HepG2 (cell line): ENCODE data around the gene RAB28. TPM values are rescaled to one million over a fixed set of nuclear protein-coding genes. Genes with fewer than 3 reads are reported as not detected.

Source experiments
- ATAC-seq: fragments of 200-7000 bp; cut with Tn5 transposase; 3 replicates; pipeline ENCODE4 v1.9.1; 2020; ENCODE audit warnings: mild to moderate bottlenecking, moderate library complexity
- BruUV-seq: library from RNA; stranded (reverse); fragments of 400-500 nt; replicated peaks from 2 replicates; lab custom pipeline; 2021; lab: Mats Ljungman, UMichigan
- CTCF ChIA-PET: fragments of 300-600 bp; formaldehyde crosslinking; extraction: SDS; loops from one replicate; lab custom pipeline; 2021; ENCODE audit warnings: low total read pairs, inconsistent platforms, low intra/inter-chr PET ratio; lab: Yijun Ruan, JAX
- POLR2A ChIA-PET: fragments of 350-600 bp; sonication (Branson Sonifier 250); formaldehyde crosslinking; loops from one replicate; lab custom pipeline; 2020; ENCODE audit warnings: antibody characterized with exemption, inconsistent platforms; lab: Yijun Ruan, JAX
- DNase-seq: peaks from one replicate; pipeline ENCODE4 v3.0.0-alpha.2; 2015; ENCODE audit warnings: low spot score
- FAIRE-seq: peaks from 3 replicates; lab custom pipeline; 2011; peaks lifted over from hg19 to GRCh38; lab: Jason Lieb, UNC
- H2AFZ ChIP-seq: one replicate; pipeline ENCODE4 v1.6.1; 2011; ENCODE audit warnings: low read length, inconsistent platforms
- H3K27ac ChIP-seq: fragments of 300-600 bp; 3 replicates; pipeline ENCODE4 v1.8.0; 2011; ENCODE audit warnings: mixed run types, mild to moderate bottlenecking, mixed read lengths, low read length, inconsistent platforms; ENCODE audit not compliant: insufficient read depth; ENCODE audit errors: extremely low read length
- H3K27me3 ChIP-seq, 2 experiments: fragments of 200-600 bp in 1 of 2; 2 replicates in 1 of 2; 3 replicates in 1 of 2; pipeline versions ENCODE4 v1.6.0 to v1.8.0; 2011; ENCODE audit warnings: low read length in 2 of 2, mild to moderate bottlenecking in 2 of 2, moderate library complexity in 2 of 2, inconsistent platforms in 1 of 2; ENCODE audit not compliant: insufficient read depth in 2 of 2, control insufficient read depth in 1 of 2
- H3K36me3 ChIP-seq, 2 experiments: fragments of 200-600 bp in 1 of 2; replicated peaks in 1 of 2; 2 replicates in 1 of 2; 3 replicates in 1 of 2; pipeline versions ENCODE4 v1.5.1 to v1.8.0; 2011; ENCODE audit warnings: low read length in 2 of 2, inconsistent platforms in 1 of 2; ENCODE audit not compliant: insufficient read depth in 2 of 2, control insufficient read depth in 1 of 2
- H3K4me1 ChIP-seq: 2 replicates; pipeline ENCODE4 v1.5.1; 2012; ENCODE audit warnings: low read length, inconsistent platforms; ENCODE audit not compliant: insufficient read depth
- H3K4me2 ChIP-seq: 2 replicates; pipeline ENCODE4 v1.6.0; 2011; ENCODE audit warnings: low read depth, low read length, inconsistent platforms
- H3K4me3 ChIP-seq, 3 experiments: fragments of 200-600 bp in 1 of 3; sonication (generic), shearing (Covaris generic) in 1 of 3; replicated peaks in 1 of 3; 2 replicates each; pipeline ENCODE4 v1.5.1; 2011 to 2016; ENCODE audit warnings: low read length in 3 of 3, inconsistent platforms in 2 of 3, low read depth in 2 of 3, mild to moderate bottlenecking in 2 of 3, control low read depth in 1 of 3, mixed read lengths in 1 of 3; ENCODE audit not compliant: insufficient read depth in 1 of 3
- H3K79me2 ChIP-seq: one replicate; pipeline ENCODE4 v1.6.1; 2011; ENCODE audit warnings: low read length, inconsistent platforms; ENCODE audit not compliant: insufficient read depth
- H3K9ac ChIP-seq: 2 replicates; pipeline ENCODE4 v1.6.0; 2011; ENCODE audit warnings: mild to moderate bottlenecking, low read depth, low read length, inconsistent platforms; ENCODE audit not compliant: insufficient read depth
- H3K9me3 ChIP-seq: 2 replicates; pipeline ENCODE4 v1.5.1; 2012; ENCODE audit warnings: mild to moderate bottlenecking, low read length
- H4K20me1 ChIP-seq: 2 replicates; pipeline ENCODE4 v1.6.0; 2011; ENCODE audit warnings: inconsistent platforms, mild to moderate bottlenecking, low read length, moderate library complexity; ENCODE audit not compliant: insufficient read depth
- CC2D1A ChIP-seq: sonication (generic); formaldehyde crosslinking; IDR thresholded peaks from 2 replicates; pipeline ENCODE4 v1.8.1; 2023; ENCODE audit warnings: mild to moderate bottlenecking, missing genetic modification reagents
- CEBPB ChIP-seq: IDR thresholded peaks from 2 replicates; pipeline ENCODE4 v1.6.1; 2011; ENCODE audit warnings: low read depth, low read length, improper control_type of control experiment, borderline replicate concordance
- CEBPG ChIP-seq: IDR thresholded peaks from 2 replicates; pipeline ENCODE4 v1.6.1; 2016
- EEA1 ChIP-seq: sonication (generic); formaldehyde crosslinking; IDR thresholded peaks from 2 replicates; pipeline ENCODE4 v1.5.1; 2020; ENCODE audit warnings: mild to moderate bottlenecking, missing genetic modification reagents, borderline replicate concordance
- FOXJ3 ChIP-seq: sonication (generic); formaldehyde crosslinking; IDR thresholded peaks from 2 replicates; pipeline ENCODE4 v1.4.0; 2020; ENCODE audit warnings: missing genetic modification reagents, mild to moderate bottlenecking, borderline replicate concordance
- HMG20B ChIP-seq: conservative IDR thresholded peaks from 2 replicates; pipeline ENCODE4 v1.6.1; 2016; ENCODE audit warnings: missing genetic modification reagents, missing compliant biosample characterization
- MEIS2 ChIP-seq: sonication (generic); formaldehyde crosslinking; IDR thresholded peaks from 2 replicates; pipeline ENCODE4 v1.9.0; 2021; ENCODE audit warnings: mild to moderate bottlenecking, missing genetic modification reagents
- NPAS2 ChIP-seq: sonication (generic); formaldehyde crosslinking; IDR thresholded peaks from 2 replicates; pipeline ENCODE4 v1.8.0; 2022; ENCODE audit warnings: mild to moderate bottlenecking, missing genetic modification reagents, borderline replicate concordance
- RFXAP ChIP-seq: sonication (generic); formaldehyde crosslinking; IDR thresholded peaks from 2 replicates; pipeline ENCODE4 v1.4.0; 2020; ENCODE audit warnings: missing genetic modification reagents, borderline replicate concordance
- SP4 ChIP-seq: sonication (generic); formaldehyde crosslinking; IDR thresholded peaks from 2 replicates; pipeline ENCODE4 v1.8.1; 2023; ENCODE audit warnings: mild to moderate bottlenecking, missing genetic modification reagents
- SRSF1 ChIP-seq: fragments of 200-400 bp; formaldehyde crosslinking; optimal IDR thresholded peaks from 2 replicates; pipeline ENCODE3; 2017; ENCODE audit warnings: mild to moderate bottlenecking, low read depth, low read length, moderate library complexity
- ZNF598 ChIP-seq: sonication (generic); formaldehyde crosslinking; IDR thresholded peaks from 2 replicates; pipeline ENCODE4 v1.5.1; 2020; ENCODE audit warnings: mild to moderate bottlenecking, missing genetic modification reagents, borderline replicate concordance
- ZNF782 ChIP-seq: sonication (generic); formaldehyde crosslinking; IDR thresholded peaks from 2 replicates; pipeline ENCODE4 v1.4.0; 2020; ENCODE audit warnings: missing genetic modification reagents, mild to moderate bottlenecking, borderline replicate concordance
- WGBS: methylation state at CpG from one replicate; pipeline ENCODE4 v1.1.6; 2017; ENCODE audit warnings: low lambda C conversion rate; 5-methylcytosine and 5-hydroxymethylcytosine counted together
- in situ Hi-C: cut with HindIII; loops from 2 replicates; pipeline ENCODE4 v1.10.0; 2017; ENCODE audit warnings: low pct_unique_long_range_greater_than_20kb; ENCODE audit not compliant: extremely low pct_ligation_motif_present
- intact Hi-C: fragments of 100-400 bp; cut with micrococcal nuclease; formaldehyde crosslinking; loops from one replicate; pipeline ENCODE4 v1.10.0; 2022; ENCODE audit not compliant: unreplicated experiment
- polyA plus RNA-seq, 8 experiments: library from polyadenylated mRNA; depleted of rRNA in 3 of 8; stranded (reverse) in 7 of 8; unstranded in 1 of 8; fragments of >200 nt; fragmentation: Illumina TruSeq in 4 of 8; extraction: Trizol in 4 of 8; gene quantifications; 2 replicates each; pipeline versions ENCODE4 v1.2.1 to v1.2.3, GENCODE V29; 2011 to 2016; ENCODE audit warnings: low read depth in 4 of 8, missing spikeins in 1 of 8, mixed read lengths in 1 of 8; ENCODE audit not compliant: insufficient read depth in 1 of 8
- total RNA-seq, 5 experiments: library from RNA; depleted of rRNA; stranded (reverse); fragments of >200 nt; fragmentation: Illumina TruSeq; extraction: Trizol; gene quantifications; 2 replicates each; pipeline ENCODE4 v1.2.3, GENCODE V29; 2016; ENCODE audit warnings: low read depth in 1 of 5
- TF ChIP-seq, protein P1 (sequence below): sonication (generic); formaldehyde crosslinking; IDR thresholded peaks from 2 replicates; pipeline ENCODE4 v1.8.0; 2023; ENCODE audit warnings: mild to moderate bottlenecking, missing genetic modification reagents

RAB28 gene
- total and polyA plus RNA-seq, 2 of the 13 experiments (the other 11 are each of a cell fraction or from before 2014, with no cell fraction given) = 11.8 to 18.2 TPM

DNA sequence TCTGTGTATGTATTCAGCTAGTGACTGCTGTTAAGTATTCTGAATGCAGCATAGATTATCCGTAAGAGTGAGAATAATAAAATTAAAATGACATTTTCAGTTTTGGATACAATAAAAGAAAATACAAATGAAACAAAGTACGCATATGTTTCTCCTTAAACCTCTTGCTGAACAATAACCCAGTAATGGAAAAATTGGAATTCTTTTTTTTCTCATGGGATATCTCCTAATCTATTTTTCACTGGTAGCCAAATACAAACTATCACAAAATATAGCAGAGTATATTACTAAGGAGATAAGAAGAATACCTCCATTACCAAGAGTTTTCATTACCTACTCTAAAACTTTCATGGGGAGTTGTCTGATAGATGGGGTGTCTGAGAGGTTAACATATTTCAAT is 6.0 kb downstream of the RAB28 start:
- no peak overlapping the region for H3K4me3 ChIP-seq
- no peak overlapping the region for H3K9ac ChIP-seq
- H3K9me3 ChIP-seq = no peaks in the 10 kb centered on the region
- DNase-seq (no peak), FAIRE-seq (no peak), ATAC-seq (no peak)
- no peak overlapping the region for H3K4me2 ChIP-seq
- intact Hi-C loops (no loop called here), in situ Hi-C loops (no loop called here)
- H3K27ac ChIP-seq = no peak overlapping the region
- peaks cover 0 to 9% of the 10 kb centered on the region in 2 experiments; a peak in 1 of 5 replicates for H3K36me3 ChIP-seq
- H3K27me3 ChIP-seq = no peaks in the 10 kb centered on the region
- POLR2A ChIA-PET = no interaction called here
- 98% methylated on average over 2 of the region's 2 CpGs for WGBS
- BruUV-seq = no TSS peak
- CTCF ChIA-PET = no interaction called here
- no peak overlapping the region for H2AFZ ChIP-seq
- H4K20me1 ChIP-seq = no peaks in the 10 kb centered on the region; the same call in 1 of the 2 replicates
- TF ChIP-seq FOXJ3 (CRISPR knock-in tag) (no peak), ZNF782 (CRISPR knock-in tag) (no peak), RFXAP (CRISPR knock-in tag) (no peak), NPAS2 (CRISPR knock-in tag) (no peak)
- H3K4me1 ChIP-seq = peaks cover 15% of the 10 kb centered on the region; the same call in 1 of the 2 replicates
- peaks cover 29% of the 10 kb centered on the region for H3K79me2 ChIP-seq

DNA sequence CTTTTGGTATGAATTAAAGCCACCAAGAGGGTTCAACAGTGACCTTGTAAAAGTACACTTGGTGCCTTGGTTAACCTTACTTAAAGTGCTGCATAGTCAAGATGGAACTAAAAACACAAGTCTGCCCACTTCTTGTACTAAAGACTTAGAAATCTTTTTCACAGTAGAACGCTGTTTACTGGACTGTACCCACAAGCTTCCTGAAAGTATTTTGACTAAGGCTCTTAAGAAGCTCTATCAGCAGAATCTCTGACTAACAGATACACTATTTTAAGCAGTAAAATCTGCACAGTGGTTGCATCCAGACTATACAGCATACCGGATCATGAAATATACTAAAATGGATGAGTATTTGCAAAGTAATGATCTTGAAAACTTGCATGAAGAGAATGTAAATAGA is 7.2 kb downstream of the RAB28 start:
- ChIA-PET CTCF (no interaction called here), POLR2A (no interaction called here)
- Histone ChIP-seq H3K4me3 (no peak overlapping the region), H3K9ac (no peak overlapping the region), H4K20me1 (no peaks in the 10 kb centered on the region; the same call in 1 of the 2 replicates), H3K9me3 (no peaks in the 10 kb centered on the region), H2AFZ (no peak overlapping the region), H3K36me3 (peaks cover 0 to 9% of the 10 kb centered on the region in 2 experiments; a peak in 1 of 5 replicates), H3K27ac (no peak overlapping the region), H3K27me3 (no peaks in the 10 kb centered on the region), H3K79me2 (peaks cover 17% of the 10 kb centered on the region), H3K4me1 (peaks cover 11% of the 10 kb centered on the region; the same call in 1 of the 2 replicates), H3K4me2 (no peak overlapping the region)
- no peak for DNase-seq
- intact Hi-C loops = no loop called here
- 98% methylated on average over 2 of the region's 2 CpGs for WGBS
- no peak for ATAC-seq
- no peak for FAIRE-seq
- BruUV-seq = no TSS peak
- in situ Hi-C loops = no loop called here
- no peak for TF ChIP-seq SP4
- no peak for TF ChIP-seq SRSF1
- no peak for TF ChIP-seq MEIS2 (CRISPR knock-in tag)
- no peak for TF ChIP-seq CC2D1A (CRISPR knock-in tag)
- no peak for TF ChIP-seq CEBPB
- TF ChIP-seq ZNF598 (CRISPR knock-in tag) = no peak
- TF ChIP-seq, protein P1, sequence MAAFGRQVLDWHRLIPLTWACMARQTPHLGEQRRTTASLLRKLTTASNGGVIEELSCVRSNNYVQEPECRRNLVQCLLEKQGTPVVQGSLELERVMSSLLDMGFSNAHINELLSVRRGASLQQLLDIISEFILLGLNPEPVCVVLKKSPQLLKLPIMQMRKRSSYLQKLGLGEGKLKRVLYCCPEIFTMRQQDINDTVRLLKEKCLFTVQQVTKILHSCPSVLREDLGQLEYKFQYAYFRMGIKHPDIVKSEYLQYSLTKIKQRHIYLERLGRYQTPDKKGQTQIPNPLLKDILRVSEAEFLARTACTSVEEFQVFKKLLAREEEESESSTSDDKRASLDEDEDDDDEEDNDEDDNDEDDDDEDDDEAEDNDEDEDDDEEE (CRISPR knock-in tag) = no peak
- no peak for TF ChIP-seq CEBPG (CRISPR knock-in tag)
- no peak for TF ChIP-seq HMG20B
- TF ChIP-seq EEA1 = no peak
